Esophagus muscularis mucosa (tissue), 4 donors: ENCODE measurements around the gene ARHGAP9. TPM values are rescaled to one million over a fixed set of nuclear protein-coding genes. Genes with fewer than 3 reads are reported as not detected.

Experiments
- DNase-seq: peaks from one replicate; pipeline ENCODE4 v3.0.0-alpha.2; 2017; ENCODE audit errors: extremely low spot score
- H3K27ac ChIP-seq, 4 donors: fragments of 200-600 bp; sonication (generic); replicated peaks in 1 of 4; 1 replicate in 3 of 4; 2 replicates in 1 of 4; pipeline ENCODE4 v1.5.1; 2016 to 2019; ENCODE audit warnings: mild to moderate bottlenecking in 1 of 4
- H3K27me3 ChIP-seq, 4 donors: fragments of 200-600 bp; sonication (generic); one replicate each; pipeline versions ENCODE4 v1.5.1 to v1.6.0; 2016 to 2019
- H3K36me3 ChIP-seq, 4 donors: fragments of 200-600 bp; sonication (generic); one replicate each; pipeline ENCODE4 v1.5.1; 2016 to 2019
- H3K4me1 ChIP-seq, 4 donors: fragments of 200-600 bp; sonication (generic); one replicate each; pipeline ENCODE4 v1.5.1; 2016 to 2019
- H3K4me3 ChIP-seq, 4 donors: fragments of 200-600 bp; sonication (generic); 1 replicate in 2 of 4; 2 replicates in 2 of 4; pipeline ENCODE4 v1.5.1; 2016 to 2019; ENCODE audit warnings: mild to moderate bottlenecking in 4 of 4, moderate library complexity in 1 of 4
- H3K9me3 ChIP-seq, 4 donors: fragments of 200-600 bp; sonication (generic); 1 replicate in 3 of 4; 2 replicates in 1 of 4; pipeline ENCODE4 v1.5.1; 2016 to 2019
- CTCF ChIP-seq, 3 experiments: fragments of 200-600 bp in 2 of 3; fragments of 450-650 bp in 1 of 3; sonication (generic) in 2 of 3; IDR thresholded peaks; one replicate each; pipeline ENCODE4 v1.5.1; 2017 to 2019; ENCODE audit warnings: antibody characterized with exemption in 3 of 3, mild to moderate bottlenecking in 2 of 3, moderate library complexity in 1 of 3
- EP300 ChIP-seq: sonication (generic); formaldehyde crosslinking; IDR thresholded peaks from one replicate; pipeline ENCODE4 v1.6.1; 2017; ENCODE audit warnings: antibody characterized with exemption
- POLR2A ChIP-seq: fragments of 450-650 bp; IDR thresholded peaks from one replicate; pipeline ENCODE4 v1.6.1; 2017; ENCODE audit warnings: antibody characterized with exemption, moderate library complexity, mild to moderate bottlenecking, low read depth
- POLR2AphosphoS5 ChIP-seq, 2 donors: sonication (generic); formaldehyde crosslinking; IDR thresholded peaks; one replicate each; pipeline ENCODE4 v1.6.1; 2017; ENCODE audit warnings: antibody characterized with exemption in 2 of 2
- WGBS: methylation state at CpG from one replicate; pipeline ENCODE4 v1.1.5; 2018; 5-methylcytosine and 5-hydroxymethylcytosine counted together
- intact Hi-C: fragments of 100-400 bp; cut with DNase I; formaldehyde crosslinking; loops from one replicate; pipeline ENCODE4 v1.15.1; 2023
- total RNA-seq, 4 donors: library from RNA; depleted of rRNA; stranded (reverse); fragments of >200 nt; gene quantifications; one replicate each; pipeline versions ENCODE4 v1.1.0 to v1.2.1, GENCODE V29; 2016

The ARHGAP9 gene
- total RNA-seq, 4 donors from 2014 or later = 6.0 to 12.9 (median 8.8) TPM

GRCh38 chr12:57462251-57462911 is 17.3 kb downstream of the ARHGAP9 start:
- intact Hi-C loops = no loop called here
- whole genome bisulfite sequencing = 2% methylated on average over 16 of the region's 28 CpGs

GRCh38 chr12:57461917-57462250 is 17.8 kb downstream of the ARHGAP9 start:
- no peak for TF ChIP-seq CTCF (IDR thresholded peaks at IDR 0.05)
- TF ChIP-seq POLR2AphosphoS5 (IDR thresholded peaks at IDR 0.05) = no peak
- no peak for TF ChIP-seq POLR2A
- no peak for TF ChIP-seq EP300
- no peak for DNase-seq
- Histone ChIP-seq H3K27ac (peak overlapping the region; percentile 80 to 85 (median 82)), H3K4me1 (peaks cover 23 to 44% (median 40%) of the 10 kb centered on the region in 4 donors), H3K36me3 (no peaks in the 10 kb centered on the region), H3K4me3 (peak overlapping the region; percentile 64 to 79 (median 66)), H3K27me3 (peaks cover 0 to 14% (median 4%) of the 10 kb centered on the region in 4 donors), H3K9me3 (no peaks in the 10 kb centered on the region)
- 0% methylated on average over 8 of the region's 9 CpGs for whole genome bisulfite sequencing
- intact Hi-C loops = loop anchor here (2.0 kb wide), 1 partner anchor 87 kb away; no protein-coding TSS in a partner anchor

More at GRCh38 chr12:57462251-57462911, 17.3 kb downstream of the ARHGAP9 start:
- DNase-seq = no peak
- H3K27ac ChIP-seq = peak overlapping the region; percentile 80 to 85 (median 82)
- H3K4me3 ChIP-seq = peak overlapping the region; percentile 64 to 79 (median 66)
- H3K4me1 ChIP-seq = peaks cover 23 to 44% (median 40%) of the 10 kb centered on the region in 4 donors
- TF ChIP-seq POLR2A (no peak), POLR2AphosphoS5 (IDR thresholded peaks at IDR 0.05) (peak; percentile 72 to 74), EP300 (no peak), CTCF (IDR thresholded peaks at IDR 0.05) (peak; percentile 94 to 98 (median 97))
- H3K9me3 ChIP-seq = no peaks in the 10 kb centered on the region
- H3K27me3 ChIP-seq = peaks cover 0 to 18% (median 4%) of the 10 kb centered on the region in 4 donors
- H3K36me3 ChIP-seq = no peaks in the 10 kb centered on the region

- Histone ChIP-seq H3K4me1 (peaks cover 23 to 44% (median 40%) of the 10 kb centered on the region in 4 donors), H3K27me3 (peaks cover 0 to 13% (median 4%) of the 10 kb centered on the region in 4 donors), H3K36me3 (no peaks in the 10 kb centered on the region), H3K27ac (peak overlapping the region; percentile 80 to 85 (median 82)), H3K4me3 (peak overlapping the region; percentile 64 to 79 (median 66)), H3K9me3 (no peaks in the 10 kb centered on the region)
- intact Hi-C loops = loop anchor here (2.0 kb wide), 1 partner anchor 87 kb away; no protein-coding TSS in a partner anchor
- DNase-seq = no peak
- TF ChIP-seq CTCF (IDR thresholded peaks at IDR 0.05) = no peak
- TF ChIP-seq EP300 = no peak
- TF ChIP-seq POLR2AphosphoS5 (IDR thresholded peaks at IDR 0.05) = no peak
- TF ChIP-seq POLR2A = no peak
- WGBS = under 1% methylated on average over 20 of the region's 32 CpGs
Measured at GRCh38 chr12:57461276-57461916, 18.3 kb downstream of the ARHGAP9 start.

GRCh38 chr12:57460841-57461275 is 18.8 kb downstream of the ARHGAP9 start:
- no peak for DNase-seq
- Histone ChIP-seq H3K4me1 (peaks cover 23 to 44% (median 40%) of the 10 kb centered on the region in 4 donors), H3K27ac (peak overlapping the region in 1 of 4 donors; percentile 83), H3K9me3 (no peaks in the 10 kb centered on the region), H3K36me3 (no peaks in the 10 kb centered on the region), H3K4me3 (peak overlapping the region; percentile 64 to 79 (median 66)), H3K27me3 (peaks cover 0 to 13% (median 4%) of the 10 kb centered on the region in 4 donors)
- intact Hi-C loops = loop anchor here (2.0 kb wide), 1 partner anchor 88 kb away; no protein-coding TSS in a partner anchor
- 3% methylated on average over 9 of the region's 19 CpGs for WGBS
- no peak for TF ChIP-seq EP300
- no peak for TF ChIP-seq POLR2A
- TF ChIP-seq POLR2AphosphoS5 (IDR thresholded peaks at IDR 0.05) = no peak

- TF ChIP-seq EP300 (no peak), POLR2A (no peak), POLR2AphosphoS5 (IDR thresholded peaks at IDR 0.05) (no peak), CTCF (IDR thresholded peaks at IDR 0.05) (no peak)
- H3K4me1 ChIP-seq = peaks cover 23 to 44% (median 40%) of the 10 kb centered on the region in 4 donors
- peaks cover 0 to 17% (median 4%) of the 10 kb centered on the region in 4 donors for H3K27me3 ChIP-seq
- WGBS = 5% methylated on average over 5 of the region's 6 CpGs
- H3K4me3 ChIP-seq = peak overlapping the region; percentile 64 to 79 (median 66)
- H3K27ac ChIP-seq = peak overlapping the region in 2 of 4 donors; percentile 73 to 83
- DNase-seq = no peak
- intact Hi-C loops = loop anchor here (2.0 kb wide), 1 partner anchor 88 kb away; no protein-coding TSS in a partner anchor
- no peaks in the 10 kb centered on the region for H3K9me3 ChIP-seq
- H3K36me3 ChIP-seq = no peaks in the 10 kb centered on the region
Measured at GRCh38 chr12:57460468-57460784, 19.2 kb downstream of the ARHGAP9 start.
